ENCODE data around the gene C3orf80. TPM values are rescaled to one million over a fixed set of nuclear protein-coding genes. Genes with fewer than 3 reads are reported as not detected.
"Not testable (repeated sequence)": the region's sequence is repeated elsewhere in the genome, so short reads cannot be mapped to it uniquely, and the experiment has no call there.

Gene C3orf80
- total and polyA plus RNA-seq, 2 donors (not counting 1 experiment from before 2014, with no cell fraction given) = not detected

DNA sequence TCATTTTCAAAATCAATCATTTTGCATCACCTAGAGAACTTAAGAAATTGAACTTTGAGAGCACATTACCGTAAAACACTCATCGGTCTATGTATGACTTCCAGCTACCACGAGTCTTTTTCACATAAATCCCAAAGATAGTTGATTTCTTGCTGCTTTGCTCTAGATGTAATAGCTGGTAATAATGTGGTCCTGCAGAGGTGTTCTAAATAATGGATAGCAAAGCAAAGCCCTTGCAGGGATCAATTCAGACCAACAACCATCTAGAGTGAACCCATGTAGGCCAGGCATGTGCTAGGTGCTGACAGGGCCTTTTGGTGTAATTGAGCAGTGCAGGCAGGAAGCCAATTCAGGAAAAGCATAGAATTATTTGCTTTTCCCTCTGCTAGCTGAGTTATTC lies 26.1 kb upstream of the C3orf80 start:
- Histone ChIP-seq H3K27me3 (replicated peaks in 1 of 4; ENCODE audit: control extremely low read depth in 1 of 4, control insufficient read depth in 3 of 4, insufficient read depth in 4 of 4, low read length in 3 of 4) (peaks cover 0 to 3% (median 0%) of the 10 kb centered on the region in 4 experiments), H3K79me2 (ENCODE audit: control insufficient read depth, insufficient read depth, low read length) (no peaks in the 10 kb centered on the region), H4K20me1 (ENCODE audit: control insufficient read depth, insufficient read depth, low read length, poor library complexity, severe bottlenecking) (no peaks in the 10 kb centered on the region), H3K9ac (ENCODE audit: low read length) (no peak overlapping the region), H3K36me3 (replicated peaks in 1 of 2; ENCODE audit: control extremely low read depth in 1 of 2, control insufficient read depth in 1 of 2, extremely low read depth in 1 of 2, insufficient read depth in 2 of 2, low read length in 1 of 2) (no peaks in the 10 kb centered on the region), H3K4me2 (replicated peaks; ENCODE audit: low read depth, low read length, poor library complexity, severe bottlenecking) (no peak overlapping the region), H3K4me3 (ENCODE audit: control extremely low read depth in 1 of 5, extremely low read depth in 1 of 5, insufficient read depth in 1 of 5, low read depth in 2 of 5, low read length in 4 of 5) (no peak overlapping the region), H2AFZ (ENCODE audit: insufficient read depth, low read depth, low read length, poor library complexity, severe bottlenecking) (no peak overlapping the region), H3K4me1 (ENCODE audit: control insufficient read depth in 2 of 2, insufficient read depth in 2 of 2, low read length in 2 of 2) (no peaks in the 10 kb centered on the region), H3K27ac (ENCODE audit: low read length in 2 of 2) (no peak overlapping the region), H3K9me3 (ENCODE audit: control extremely low read depth in 1 of 3, control insufficient read depth in 2 of 3, insufficient read depth in 1 of 3, low read length in 2 of 3) (no peaks in the 10 kb centered on the region)
- Mint-ChIP-seq H3K9me3 (ENCODE audit: insufficient read depth) (peaks cover 3% of the 10 kb centered on the region), H3K4me1 (no peaks in the 10 kb centered on the region), H3K27ac (no peak overlapping the region), H3K27me3 (peaks cover 4% of the 10 kb centered on the region), H3K4me3 (no peak overlapping the region)
- no peak for DNase-seq
- POLR2A ChIA-PET = no interaction called here
- no peak for TF ChIP-seq EZH2 (IDR thresholded peaks at IDR 0.05; ENCODE audit: borderline replicate concordance, insufficient read depth, low read depth, low read length, poor library complexity, severe bottlenecking)
- TF ChIP-seq, protein P1, sequence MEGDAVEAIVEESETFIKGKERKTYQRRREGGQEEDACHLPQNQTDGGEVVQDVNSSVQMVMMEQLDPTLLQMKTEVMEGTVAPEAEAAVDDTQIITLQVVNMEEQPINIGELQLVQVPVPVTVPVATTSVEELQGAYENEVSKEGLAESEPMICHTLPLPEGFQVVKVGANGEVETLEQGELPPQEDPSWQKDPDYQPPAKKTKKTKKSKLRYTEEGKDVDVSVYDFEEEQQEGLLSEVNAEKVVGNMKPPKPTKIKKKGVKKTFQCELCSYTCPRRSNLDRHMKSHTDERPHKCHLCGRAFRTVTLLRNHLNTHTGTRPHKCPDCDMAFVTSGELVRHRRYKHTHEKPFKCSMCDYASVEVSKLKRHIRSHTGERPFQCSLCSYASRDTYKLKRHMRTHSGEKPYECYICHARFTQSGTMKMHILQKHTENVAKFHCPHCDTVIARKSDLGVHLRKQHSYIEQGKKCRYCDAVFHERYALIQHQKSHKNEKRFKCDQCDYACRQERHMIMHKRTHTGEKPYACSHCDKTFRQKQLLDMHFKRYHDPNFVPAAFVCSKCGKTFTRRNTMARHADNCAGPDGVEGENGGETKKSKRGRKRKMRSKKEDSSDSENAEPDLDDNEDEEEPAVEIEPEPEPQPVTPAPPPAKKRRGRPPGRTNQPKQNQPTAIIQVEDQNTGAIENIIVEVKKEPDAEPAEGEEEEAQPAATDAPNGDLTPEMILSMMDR (IDR thresholded peaks at IDR 0.05) = no peak
- CTCF ChIA-PET = no interaction called here
- intact Hi-C loops (cut with micrococcal nuclease) = no loop called here
- ATAC-seq (ENCODE audit: low read depth) = no peak
- WGBS (ENCODE audit: insufficient coverage) = no CpG with 5 or more reads among the region's 3 CpGs

DNA sequence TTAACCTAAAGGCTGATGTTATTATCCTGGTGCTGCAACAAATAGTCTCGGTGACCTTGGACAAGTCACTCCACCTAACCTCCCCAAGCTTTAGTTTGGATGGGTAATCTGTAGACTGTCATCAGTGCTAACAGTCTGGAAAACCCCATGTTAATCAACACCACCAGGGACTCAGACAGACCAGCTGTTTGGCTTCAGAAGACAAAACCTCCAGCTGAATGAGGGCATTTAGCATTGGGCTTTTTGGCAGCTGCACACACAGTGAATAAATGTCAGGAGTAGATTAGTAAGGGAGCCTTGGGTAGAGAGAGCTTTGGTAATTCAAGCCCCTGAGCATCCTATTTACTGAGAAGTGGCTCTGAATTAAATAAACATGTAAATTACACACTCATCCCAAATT lies 24.9 kb upstream of the C3orf80 start:
- H3K9ac ChIP-seq (ENCODE audit: low read length) = no peak overlapping the region
- H3K4me1 ChIP-seq (ENCODE audit: control insufficient read depth in 2 of 2, insufficient read depth in 2 of 2, low read length in 2 of 2) = no peaks in the 10 kb centered on the region
- no peak overlapping the region for H3K27ac Mint-ChIP-seq
- H3K27me3 ChIP-seq (replicated peaks in 1 of 4; ENCODE audit: control extremely low read depth in 1 of 4, control insufficient read depth in 3 of 4, insufficient read depth in 4 of 4, low read length in 3 of 4) = peaks cover 0 to 3% (median 0%) of the 10 kb centered on the region in 4 experiments
- ChIA-PET POLR2A (no interaction called here), CTCF (no interaction called here)
- H2AFZ ChIP-seq (ENCODE audit: insufficient read depth, low read depth, low read length, poor library complexity, severe bottlenecking) = no peak overlapping the region
- no peak overlapping the region for H3K4me3 Mint-ChIP-seq
- H3K9me3 Mint-ChIP-seq (ENCODE audit: insufficient read depth) = peaks cover 3% of the 10 kb centered on the region
- ATAC-seq (ENCODE audit: low read depth) (no peak), DNase-seq (no peak)
- H3K4me3 ChIP-seq (ENCODE audit: control extremely low read depth in 1 of 5, extremely low read depth in 1 of 5, insufficient read depth in 1 of 5, low read depth in 2 of 5, low read length in 4 of 5) = no peak overlapping the region
- H3K79me2 ChIP-seq (ENCODE audit: control insufficient read depth, insufficient read depth, low read length) = no peaks in the 10 kb centered on the region
- TF ChIP-seq EZH2 (IDR thresholded peaks at IDR 0.05; ENCODE audit: borderline replicate concordance, insufficient read depth, low read depth, low read length, poor library complexity, severe bottlenecking) = no peak
- TF ChIP-seq, protein P1 (IDR thresholded peaks at IDR 0.05) = no peak
- H3K4me1 Mint-ChIP-seq = no peaks in the 10 kb centered on the region
- no peaks in the 10 kb centered on the region for H4K20me1 ChIP-seq (ENCODE audit: control insufficient read depth, insufficient read depth, low read length, poor library complexity, severe bottlenecking)
- no CpG with 5 or more reads among the region's 1 CpG for WGBS (ENCODE audit: insufficient coverage)
- H3K9me3 ChIP-seq (ENCODE audit: control extremely low read depth in 1 of 3, control insufficient read depth in 2 of 3, insufficient read depth in 1 of 3, low read length in 2 of 3) = no peaks in the 10 kb centered on the region
- no peaks in the 10 kb centered on the region for H3K36me3 ChIP-seq (replicated peaks in 1 of 2; ENCODE audit: control extremely low read depth in 1 of 2, control insufficient read depth in 1 of 2, extremely low read depth in 1 of 2, insufficient read depth in 2 of 2, low read length in 1 of 2)
- intact Hi-C loops (cut with micrococcal nuclease) = no loop called here
- peaks cover 4% of the 10 kb centered on the region for H3K27me3 Mint-ChIP-seq
- no peak overlapping the region for H3K27ac ChIP-seq (ENCODE audit: low read length in 2 of 2)
- H3K4me2 ChIP-seq (replicated peaks; ENCODE audit: low read depth, low read length, poor library complexity, severe bottlenecking) = no peak overlapping the region

DNA sequence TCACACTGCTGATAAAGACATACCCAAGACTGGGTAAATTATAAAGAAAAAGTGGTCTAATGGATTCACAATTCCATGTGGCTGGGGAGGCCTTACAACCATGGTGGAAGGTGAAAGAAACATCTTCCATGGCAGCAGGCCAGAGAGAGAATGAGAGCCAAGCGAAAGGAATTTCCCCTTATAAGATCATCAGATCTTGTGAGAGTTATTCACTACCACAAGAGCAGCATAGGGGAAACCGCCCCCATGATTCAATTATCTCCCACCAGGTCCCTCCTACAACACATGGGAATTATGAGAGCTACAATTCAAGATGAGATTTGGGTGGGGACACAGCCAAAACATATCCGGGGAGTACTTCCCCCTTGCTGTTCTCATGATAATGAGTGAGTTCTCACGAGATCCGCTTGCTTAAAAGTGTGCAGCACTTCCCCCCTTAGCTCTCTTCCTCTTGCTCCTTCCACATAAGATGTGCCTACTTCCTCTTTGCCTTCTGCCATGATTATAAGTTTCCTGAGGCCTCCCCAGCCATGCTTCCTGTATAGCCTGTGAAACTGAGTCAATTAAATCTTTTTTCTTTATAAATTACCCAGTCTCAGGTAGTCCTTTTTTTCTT lies 20.7 kb upstream of the C3orf80 start:
- CTCF ChIA-PET; H3K27me3 Mint-ChIP-seq; H3K27ac ChIP-seq (ENCODE audit: low read length in 2 of 2); H2AFZ ChIP-seq (ENCODE audit: insufficient read depth, low read depth, low read length, poor library complexity, severe bottlenecking); H3K9ac ChIP-seq (ENCODE audit: low read length); H3K4me1 Mint-ChIP-seq; H3K36me3 ChIP-seq (replicated peaks in 1 of 2; ENCODE audit: control extremely low read depth in 1 of 2, control insufficient read depth in 1 of 2, extremely low read depth in 1 of 2, insufficient read depth in 2 of 2, low read length in 1 of 2); H3K4me3 ChIP-seq (ENCODE audit: control extremely low read depth in 1 of 5, extremely low read depth in 1 of 5, insufficient read depth in 1 of 5, low read depth in 2 of 5, low read length in 4 of 5); H3K79me2 ChIP-seq (ENCODE audit: control insufficient read depth, insufficient read depth, low read length); POLR2A ChIA-PET; H3K9me3 Mint-ChIP-seq (ENCODE audit: insufficient read depth); intact Hi-C loops (cut with micrococcal nuclease); H4K20me1 ChIP-seq (ENCODE audit: control insufficient read depth, insufficient read depth, low read length, poor library complexity, severe bottlenecking); ATAC-seq (ENCODE audit: low read depth); H3K4me2 ChIP-seq (replicated peaks; ENCODE audit: low read depth, low read length, poor library complexity, severe bottlenecking); H3K27ac Mint-ChIP-seq; H3K27me3 ChIP-seq (replicated peaks in 1 of 4; ENCODE audit: control extremely low read depth in 1 of 4, control insufficient read depth in 3 of 4, insufficient read depth in 4 of 4, low read length in 3 of 4); H3K4me1 ChIP-seq (ENCODE audit: control insufficient read depth in 2 of 2, insufficient read depth in 2 of 2, low read length in 2 of 2); H3K4me3 Mint-ChIP-seq; DNase-seq; H3K9me3 ChIP-seq (ENCODE audit: control extremely low read depth in 1 of 3, control insufficient read depth in 2 of 3, insufficient read depth in 1 of 3, low read length in 2 of 3): not testable (repeated sequence)
- 92% methylated on average over 3 of the region's 5 CpGs for WGBS (ENCODE audit: insufficient coverage)

All from B cell (primary cell).